Ecto neural progenitor cell (in vitro differentiated cells): ENCODE results near the gene RAD51B.

Experiments
- DNase-seq: peaks from one replicate; pipeline ENCODE4 v3.0.0-alpha.2; 2018; ENCODE audit warnings: low spot score

The RAD51B gene

GRCh38 chr14:68598621-68599447 lies 779.3 kb downstream of the RAD51B start:
- no peak for DNase-seq

- DNase-seq, result no peak
Observed at GRCh38 chr14:68599896-68600610, 780.5 kb downstream of the RAD51B start.

GRCh38 chr14:68602507-68602906 lies 782.9 kb downstream of the RAD51B start:
- DNase-seq, result no peak

- peak; percentile 43 for DNase-seq
Observed at GRCh38 chr14:68603533-68604360, 784.2 kb downstream of the RAD51B start.

GRCh38 chr14:68604361-68604730 lies 784.8 kb downstream of the RAD51B start:
- peak; percentile 44 for DNase-seq

- DNase-seq, result no peak
Observed at GRCh38 chr14:68604822-68605221, 785.2 kb downstream of the RAD51B start.

- no peak for DNase-seq
Observed at GRCh38 chr14:68606176-68606575, 786.6 kb downstream of the RAD51B start.

- DNase-seq, result no peak
Observed at GRCh38 chr14:68606644-68607043, 787.1 kb downstream of the RAD51B start.

GRCh38 chr14:68607081-68607866 lies 787.7 kb downstream of the RAD51B start:
- DNase-seq, result no peak

GRCh38 chr14:68607867-68608573 lies 788.4 kb downstream of the RAD51B start:
- no peak for DNase-seq

- DNase-seq, result no peak
Observed at GRCh38 chr14:68608574-68608962, 789.0 kb downstream of the RAD51B start.

- peak; percentile 44 for DNase-seq
Observed at GRCh38 chr14:68609012-68609411, 789.4 kb downstream of the RAD51B start.

GRCh38 chr14:68610251-68610793 lies 790.7 kb downstream of the RAD51B start:
- DNase-seq, result peak; percentile 34

GRCh38 chr14:68611599-68611998 lies 792.0 kb downstream of the RAD51B start:
- no peak for DNase-seq

GRCh38 chr14:68612049-68612448 lies 792.5 kb downstream of the RAD51B start:
- DNase-seq, result no peak

- no peak for DNase-seq
Observed at GRCh38 chr14:68616221-68616902, 796.8 kb downstream of the RAD51B start.

GRCh38 chr14:68619790-68620574 lies 800.4 kb downstream of the RAD51B start:
- peak; percentile 40 for DNase-seq

GRCh38 chr14:68621400-68622365 lies 802.1 kb downstream of the RAD51B start:
- DNase-seq, result peak; percentile 39
